ENCODE measurements around the gene ZBTB16. TPM values are rescaled to one million over a fixed set of nuclear protein-coding genes. Genes with fewer than 3 reads are reported as not detected.

Gene ZBTB16
- total and polyA plus RNA-seq, 12 donors, result 18.3 to 108 (median 54.6) TPM

DNA sequence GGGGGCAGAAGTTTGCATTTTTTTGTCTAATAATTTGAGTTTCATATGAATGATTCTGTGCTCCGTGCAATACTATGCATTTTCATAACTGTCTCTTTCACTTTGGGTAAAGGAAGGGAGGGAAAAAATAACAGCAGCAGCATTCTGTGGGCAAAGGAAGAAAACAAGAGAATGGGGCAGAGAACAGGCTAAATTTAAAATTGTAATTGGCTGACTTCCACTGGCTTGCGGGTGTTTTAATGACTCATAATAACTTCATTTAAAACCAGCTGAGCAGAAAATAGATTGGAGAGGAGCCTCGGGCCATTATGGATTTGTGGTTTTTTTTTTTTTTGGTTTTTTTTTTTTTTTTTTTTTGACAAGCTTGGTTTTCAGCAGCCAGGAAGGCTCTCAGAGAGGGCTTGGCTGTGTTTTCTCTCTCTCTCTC is 107.4 kb downstream of the ZBTB16 start:
- no peak for DNase-seq
- H3K27me3 ChIP-seq, result no peaks in the 10 kb centered on the region
- peak overlapping the region; percentile 74 to 100 (median 97) for H3K27ac ChIP-seq
- peaks cover 82 to 99% (median 95%) of the 10 kb centered on the region in 9 donors for H3K4me1 ChIP-seq
- no peaks in the 10 kb centered on the region for H3K36me3 ChIP-seq
- ATAC-seq, result peak in 4 of 8 donors; percentile 6 to 28 (median 15)
- H3K4me3 ChIP-seq, result peak overlapping the region in 5 of 10 donors; percentile 1 to 7 (median 4)
- intact Hi-C loops (cut with DNase I), result loop anchor here in 2 of 10 donors (5.0 kb wide), 2 partner anchors 85 to 105 kb away; no protein-coding TSS in a partner anchor
- TF ChIP-seq, protein P1, sequence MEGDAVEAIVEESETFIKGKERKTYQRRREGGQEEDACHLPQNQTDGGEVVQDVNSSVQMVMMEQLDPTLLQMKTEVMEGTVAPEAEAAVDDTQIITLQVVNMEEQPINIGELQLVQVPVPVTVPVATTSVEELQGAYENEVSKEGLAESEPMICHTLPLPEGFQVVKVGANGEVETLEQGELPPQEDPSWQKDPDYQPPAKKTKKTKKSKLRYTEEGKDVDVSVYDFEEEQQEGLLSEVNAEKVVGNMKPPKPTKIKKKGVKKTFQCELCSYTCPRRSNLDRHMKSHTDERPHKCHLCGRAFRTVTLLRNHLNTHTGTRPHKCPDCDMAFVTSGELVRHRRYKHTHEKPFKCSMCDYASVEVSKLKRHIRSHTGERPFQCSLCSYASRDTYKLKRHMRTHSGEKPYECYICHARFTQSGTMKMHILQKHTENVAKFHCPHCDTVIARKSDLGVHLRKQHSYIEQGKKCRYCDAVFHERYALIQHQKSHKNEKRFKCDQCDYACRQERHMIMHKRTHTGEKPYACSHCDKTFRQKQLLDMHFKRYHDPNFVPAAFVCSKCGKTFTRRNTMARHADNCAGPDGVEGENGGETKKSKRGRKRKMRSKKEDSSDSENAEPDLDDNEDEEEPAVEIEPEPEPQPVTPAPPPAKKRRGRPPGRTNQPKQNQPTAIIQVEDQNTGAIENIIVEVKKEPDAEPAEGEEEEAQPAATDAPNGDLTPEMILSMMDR (IDR thresholded peaks at IDR 0.05), result no peak
- no peaks in the 10 kb centered on the region for H3K9me3 ChIP-seq
- 1 to 4% methylated on average over 3 of the region's 3 CpGs for WGBS, 2 donors

DNA sequence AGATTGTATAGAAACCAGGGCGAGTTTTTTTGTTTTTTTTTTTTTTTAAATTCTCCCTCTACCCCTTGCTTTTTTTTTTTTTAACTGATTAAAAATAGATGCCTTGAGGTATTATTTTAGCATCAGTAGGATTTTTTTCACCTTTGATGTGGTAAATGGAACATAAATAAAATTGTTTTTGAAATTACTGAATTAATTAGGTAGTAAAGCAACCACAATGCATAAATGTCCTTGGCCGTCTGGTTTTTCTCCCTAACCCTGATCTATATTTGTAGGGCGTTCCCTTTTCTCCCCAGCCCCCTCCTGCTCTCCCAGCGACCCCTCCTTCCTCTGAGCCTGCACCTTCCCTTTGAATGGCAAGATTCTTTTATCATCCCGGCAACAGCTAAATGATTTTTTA is 107.8 kb downstream of the ZBTB16 start:
- peak overlapping the region in 5 of 10 donors; percentile 2 to 11 (median 6) for H3K4me3 ChIP-seq
- no peaks in the 10 kb centered on the region for H3K27me3 ChIP-seq
- H3K36me3 ChIP-seq, result no peaks in the 10 kb centered on the region
- TF ChIP-seq, protein P1 (IDR thresholded peaks at IDR 0.05), result no peak
- peak overlapping the region; percentile 74 to 100 (median 97) for H3K27ac ChIP-seq
- DNase-seq (no peak), ATAC-seq (no peak)
- no peaks in the 10 kb centered on the region for H3K9me3 ChIP-seq
- 35 to 36% methylated on average over 5 of the region's 5 CpGs for WGBS, 2 donors
- peaks cover 82 to 99% (median 95%) of the 10 kb centered on the region in 9 donors for H3K4me1 ChIP-seq
- intact Hi-C loops (cut with DNase I), result loop anchor here in 2 of 10 donors (5.0 kb wide), 2 partner anchors 85 to 105 kb away; no protein-coding TSS in a partner anchor

DNA sequence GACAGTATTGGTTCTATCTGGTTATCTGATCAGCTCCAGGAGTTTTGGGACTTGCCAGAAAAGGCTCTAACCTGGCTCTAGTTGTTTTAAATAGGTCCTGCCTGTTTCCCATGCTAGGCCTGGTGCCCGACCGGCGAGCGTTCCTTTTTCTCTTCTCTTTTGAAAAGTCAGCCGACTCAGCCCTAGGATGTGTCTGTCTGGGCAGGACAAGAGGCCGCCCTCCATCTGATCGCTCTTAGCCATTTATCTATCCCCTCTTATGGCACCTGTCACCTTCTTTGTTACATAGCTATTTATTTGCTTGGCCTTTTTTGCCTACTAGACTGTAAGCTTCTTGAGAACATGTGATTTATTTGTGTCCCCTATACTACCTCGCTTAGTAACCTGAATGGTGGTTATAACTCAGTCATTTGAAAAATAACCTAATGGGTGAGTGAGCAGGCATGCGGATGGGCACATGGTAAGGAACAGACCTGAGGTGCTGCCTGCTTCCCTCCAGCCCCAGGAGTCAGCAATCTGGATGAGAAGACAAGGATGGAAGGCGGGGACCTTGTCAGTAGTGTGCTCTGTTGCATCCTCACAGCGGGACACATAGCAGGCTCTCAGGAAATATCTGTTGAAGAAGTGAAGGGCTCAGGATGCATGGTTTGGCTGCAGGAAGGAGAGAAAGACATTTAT is 108.4 kb downstream of the ZBTB16 start:
- ATAC-seq, result no peak
- whole genome bisulfite sequencing, 2 donors, result 58 to 70% methylated on average over 11 of the region's 11 CpGs
- H3K4me3 ChIP-seq, result peak overlapping the region in 4 of 10 donors; percentile 4 to 11 (median 6)
- no peak for DNase-seq
- intact Hi-C loops (cut with DNase I), result loop anchor here in 2 of 10 donors (5.0 kb wide), 2 partner anchors 86 to 106 kb away; no protein-coding TSS in a partner anchor
- TF ChIP-seq, protein P1 (IDR thresholded peaks at IDR 0.05), result no peak
- no peaks in the 10 kb centered on the region for H3K9me3 ChIP-seq
- peak overlapping the region; percentile 74 to 100 (median 97) for H3K27ac ChIP-seq
- no peaks in the 10 kb centered on the region for H3K36me3 ChIP-seq
- H3K4me1 ChIP-seq, result peaks cover 85 to 100% (median 97%) of the 10 kb centered on the region in 9 donors
- H3K27me3 ChIP-seq, result no peaks in the 10 kb centered on the region

DNA sequence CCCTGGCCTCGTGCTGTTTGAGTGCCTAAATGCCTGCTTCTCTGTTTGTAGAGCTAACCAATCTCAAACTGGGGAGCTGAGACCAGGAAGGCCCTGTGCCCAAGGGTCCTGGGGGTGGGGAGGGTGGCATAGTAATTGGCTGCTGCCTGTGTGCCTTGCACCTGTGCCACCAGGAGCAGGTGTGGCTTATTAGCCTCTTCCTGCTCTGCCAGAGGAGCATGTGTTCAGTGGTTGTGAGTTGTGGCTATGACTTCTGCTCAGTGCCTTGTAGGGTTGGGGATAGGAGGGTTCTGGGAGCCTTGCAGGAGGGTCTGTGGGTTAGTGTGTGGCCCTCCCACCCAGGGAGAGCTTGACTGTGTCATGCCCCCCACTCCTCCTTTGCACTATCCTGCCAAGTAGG is 109.2 kb downstream of the ZBTB16 start:
- no peak overlapping the region for H3K4me3 ChIP-seq
- H3K9me3 ChIP-seq, result no peaks in the 10 kb centered on the region
- H3K4me1 ChIP-seq, result peaks cover 89 to 100% (median 98%) of the 10 kb centered on the region in 9 donors
- H3K36me3 ChIP-seq, result no peaks in the 10 kb centered on the region
- WGBS, 2 donors, result 60 to 71% methylated on average over 1 of the region's 1 CpG
- TF ChIP-seq, protein P1 (IDR thresholded peaks at IDR 0.05), result no peak
- intact Hi-C loops (cut with DNase I), result loop anchor here in 2 of 10 donors (5.0 kb wide), 2 partner anchors 86 to 106 kb away; no protein-coding TSS in a partner anchor
- H3K27ac ChIP-seq, result peak overlapping the region; percentile 74 to 100 (median 97)
- DNase-seq (no peak), ATAC-seq (no peak)
- H3K27me3 ChIP-seq, result no peaks in the 10 kb centered on the region

All from heart right ventricle (tissue), 16 donors.